ENCODE results near the gene CDK14.
A peak's percentile ranks its signal among the peaks of the same experiment; 100 is the strongest.
"Not testable (repeated sequence)": the region's sequence is repeated elsewhere in the genome, so short reads cannot be mapped to it uniquely, and the experiment has no call there.

CDK14 gene

DNA sequence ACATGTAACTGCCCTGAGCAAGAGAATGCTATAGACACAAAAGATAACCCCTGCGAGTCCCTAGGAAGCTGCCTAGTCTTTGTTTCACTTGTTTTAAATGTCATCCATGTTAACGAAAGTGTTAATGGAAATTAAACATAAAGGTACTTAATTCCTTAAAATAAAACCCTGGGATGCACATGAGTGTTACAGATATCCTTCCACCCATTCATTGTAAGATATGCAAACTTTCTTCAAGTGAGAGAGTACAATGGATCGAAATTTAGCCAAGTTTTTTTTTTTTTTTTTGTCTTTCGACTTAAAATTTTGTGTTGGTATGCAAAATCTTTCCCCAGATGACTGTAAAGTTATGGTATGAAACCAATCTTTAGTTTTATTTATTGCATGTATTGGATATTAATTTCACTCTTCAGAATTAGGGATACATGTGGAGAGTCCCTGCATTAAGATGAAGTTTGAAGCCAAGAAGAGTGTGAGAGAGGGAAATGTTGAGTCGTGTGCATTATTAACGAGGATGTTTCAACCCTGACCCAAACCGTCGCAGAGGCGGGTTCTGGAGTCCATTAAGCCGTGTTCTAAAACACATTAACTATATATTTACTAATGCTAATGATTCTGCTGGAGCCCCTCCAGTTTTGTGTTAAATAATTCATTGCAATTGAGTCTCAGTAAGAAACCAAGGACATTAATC is 1.6 kb downstream of the CDK14 start:
- DNase-seq = peak; percentile 17

DNA sequence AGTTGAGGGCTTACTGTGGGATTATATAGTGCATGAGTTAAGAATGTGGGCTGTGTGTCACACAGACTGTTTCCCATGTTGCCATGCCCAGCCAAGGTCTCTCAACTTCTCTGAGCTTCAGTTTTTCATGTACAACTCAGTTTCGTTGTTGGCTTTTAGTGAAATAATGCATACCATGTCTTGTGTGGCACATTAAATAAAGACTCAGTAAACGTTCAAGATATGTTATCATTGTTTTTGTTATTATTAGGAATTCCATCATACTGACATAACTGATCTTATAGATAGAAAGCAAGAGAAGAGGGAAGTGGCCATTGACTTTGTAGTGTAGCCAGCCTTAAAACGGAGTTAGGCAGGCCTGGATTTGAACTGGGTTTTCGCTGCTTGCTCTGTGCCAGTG is 2.9 kb downstream of the CDK14 start:
- no peak for DNase-seq

GRCh38 chr7:90599892-90600555 is 3.9 kb downstream of the CDK14 start:
- peak; percentile 31 for DNase-seq

- DNase-seq = no peak
Measured at GRCh38 chr7:90602303-90602702, 6.2 kb downstream of the CDK14 start.

DNA sequence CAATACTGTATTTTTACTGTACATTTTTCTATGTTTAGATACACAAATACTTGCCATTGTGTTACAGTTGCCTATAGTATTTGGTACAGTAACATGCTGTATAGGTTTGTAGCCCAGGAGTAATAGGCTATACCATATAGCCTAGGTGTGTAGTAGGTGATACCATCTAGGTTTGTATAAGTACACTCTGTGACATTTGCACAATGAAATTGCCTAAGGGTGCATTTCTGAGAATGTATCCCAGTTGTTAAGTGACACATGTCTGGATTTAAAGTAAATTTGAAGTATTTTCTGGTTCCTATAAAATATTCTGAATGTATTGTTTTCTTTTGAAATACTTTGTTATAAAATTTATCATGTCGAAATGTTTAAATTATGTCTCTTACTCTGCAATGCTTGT is 7.2 kb downstream of the CDK14 start:
- DNase-seq = peak; percentile 17

- peak; percentile 38 for DNase-seq
Measured at GRCh38 chr7:90604383-90604782, 8.3 kb downstream of the CDK14 start.

- peak; percentile 81 for DNase-seq
Measured at GRCh38 chr7:90605055-90605454, 8.9 kb downstream of the CDK14 start.

DNA sequence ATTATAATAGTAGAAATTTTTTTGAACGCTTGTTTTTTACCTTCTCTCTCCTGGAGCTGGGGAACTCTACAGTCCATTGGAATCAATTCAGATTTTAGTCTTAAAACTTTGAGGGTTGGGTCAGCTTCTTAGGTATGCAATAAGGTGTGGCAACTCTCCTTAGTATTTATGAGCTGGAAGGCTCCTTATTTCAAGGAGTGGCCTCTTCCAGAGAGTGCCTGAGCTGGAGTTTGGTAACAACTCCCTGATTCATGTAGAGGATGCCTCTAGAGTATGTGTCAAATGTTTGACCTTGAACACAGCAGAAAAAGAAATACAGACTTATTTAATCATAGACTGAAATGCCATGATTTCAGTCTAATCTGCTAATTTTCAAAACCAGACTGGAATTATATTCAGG is 11.1 kb downstream of the CDK14 start:
- DNase-seq = no peak

GRCh38 chr7:90610105-90610504 is 14.0 kb downstream of the CDK14 start:
- DNase-seq = no peak

GRCh38 chr7:90611115-90611514 is 15.0 kb downstream of the CDK14 start:
- no peak for DNase-seq

- peak; percentile 86 for DNase-seq
Measured at GRCh38 chr7:90613088-90613498, 17.0 kb downstream of the CDK14 start.

GRCh38 chr7:90617442-90617841 is 21.3 kb downstream of the CDK14 start:
- no peak for DNase-seq

DNA sequence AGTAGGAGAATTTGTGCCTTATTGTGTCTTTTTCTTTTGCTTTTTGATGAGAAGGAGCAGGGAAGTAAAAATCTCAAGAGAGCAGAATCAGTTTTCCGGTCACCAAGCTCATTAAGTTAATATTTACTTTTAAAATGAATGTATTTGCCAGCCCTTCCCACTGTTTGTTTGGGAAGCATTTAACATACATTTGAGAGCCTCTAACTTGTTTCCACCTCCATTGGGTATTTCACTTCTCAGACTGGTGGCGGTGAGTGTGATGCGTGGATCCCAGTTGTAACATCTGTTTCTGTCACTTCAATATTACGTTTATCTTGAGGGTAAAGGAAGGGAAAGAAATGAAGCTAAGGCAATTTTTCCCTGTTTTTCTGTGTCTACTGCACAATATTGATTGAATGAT is 22.8 kb downstream of the CDK14 start:
- DNase-seq = peak; percentile 89

GRCh38 chr7:90621125-90621746 is 25.1 kb downstream of the CDK14 start:
- no peak for DNase-seq

- no peak for DNase-seq
Measured at GRCh38 chr7:90621747-90622140, 25.6 kb downstream of the CDK14 start.

- DNase-seq = no peak
Measured at GRCh38 chr7:90622670-90623069, 26.5 kb downstream of the CDK14 start.

GRCh38 chr7:90624225-90624911 is 28.2 kb downstream of the CDK14 start:
- no peak for DNase-seq

DNA sequence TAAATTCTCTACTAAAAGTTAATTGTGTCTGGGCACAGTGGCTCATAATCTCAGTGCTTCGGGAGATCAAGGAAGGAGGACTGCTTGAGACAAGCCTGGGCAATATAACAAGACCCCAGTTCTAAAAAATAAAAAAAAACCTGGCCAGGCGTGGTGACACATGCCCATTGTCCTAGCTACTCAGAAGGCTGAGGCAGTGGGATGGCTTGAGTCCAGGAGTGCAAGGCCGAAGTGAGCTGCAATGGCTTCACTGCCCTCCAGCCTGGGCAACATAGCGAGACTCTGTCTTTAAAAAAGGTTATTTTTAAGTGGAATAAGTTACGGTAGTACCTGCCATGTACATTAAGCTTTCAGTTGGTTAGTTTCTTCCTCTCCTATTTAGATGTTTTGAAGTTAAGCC is 28.9 kb downstream of the CDK14 start:
- peak; percentile 14 for DNase-seq

GRCh38 chr7:90625562-90625961 is 29.4 kb downstream of the CDK14 start:
- peak; percentile 91 for DNase-seq

- DNase-seq = no peak
Measured at GRCh38 chr7:90626013-90626412, 29.9 kb downstream of the CDK14 start.

DNA sequence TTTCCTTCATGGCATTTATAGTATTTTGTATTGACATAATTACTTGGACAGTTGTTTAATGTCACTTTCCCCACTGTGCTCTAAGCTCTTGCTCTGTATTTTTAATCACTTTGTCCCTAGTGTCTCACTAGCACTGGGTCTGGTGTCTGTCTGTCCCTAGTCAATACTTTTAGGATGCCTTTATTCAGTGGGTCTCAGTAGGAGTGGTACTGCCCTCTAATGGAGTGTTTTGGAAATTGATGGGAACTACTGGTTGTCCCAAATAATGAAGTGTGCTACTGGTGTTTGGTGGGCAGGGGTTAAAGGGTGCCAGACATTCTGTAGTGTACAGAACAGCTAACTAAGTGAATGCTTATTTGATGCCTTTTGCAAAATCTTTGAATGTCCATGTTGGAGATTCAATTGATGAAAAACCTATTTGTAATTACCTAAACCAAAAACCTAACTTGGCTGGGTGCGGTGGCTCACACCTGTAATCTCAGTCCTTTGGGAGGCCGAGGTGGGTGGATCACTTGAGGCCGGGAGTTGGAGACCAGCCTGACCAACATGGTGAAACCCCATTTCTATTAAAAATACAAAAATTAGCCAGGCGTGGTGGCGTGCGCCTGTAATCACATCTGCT is 33.3 kb downstream of the CDK14 start:
- DNase-seq = peak; percentile 74

DNA sequence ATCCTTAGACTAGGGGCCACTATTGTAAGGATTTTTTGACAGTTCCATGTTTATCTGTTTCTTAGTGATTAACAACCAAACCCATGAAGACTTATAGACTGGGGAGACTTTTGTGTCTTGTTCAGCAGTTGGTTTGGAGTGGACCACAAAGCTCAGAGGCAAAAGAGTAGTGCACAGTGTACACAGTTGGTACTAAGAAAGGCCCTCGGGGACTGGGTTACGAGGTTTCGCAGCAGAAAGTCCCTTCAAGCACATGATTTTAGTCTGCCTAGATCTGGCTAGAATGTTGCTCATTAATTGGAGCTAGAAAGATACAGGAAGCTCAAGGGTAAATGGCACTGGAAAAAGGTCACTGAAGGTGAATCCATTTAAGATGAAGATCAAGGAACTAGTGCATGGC is 35.4 kb downstream of the CDK14 start:
- DNase-seq = no peak

GRCh38 chr7:90639683-90640082 is 43.6 kb downstream of the CDK14 start:
- DNase-seq = not testable (repeated sequence)
